ENCODE results near the gene PPP1R9B.

Gene PPP1R9B

DNA sequence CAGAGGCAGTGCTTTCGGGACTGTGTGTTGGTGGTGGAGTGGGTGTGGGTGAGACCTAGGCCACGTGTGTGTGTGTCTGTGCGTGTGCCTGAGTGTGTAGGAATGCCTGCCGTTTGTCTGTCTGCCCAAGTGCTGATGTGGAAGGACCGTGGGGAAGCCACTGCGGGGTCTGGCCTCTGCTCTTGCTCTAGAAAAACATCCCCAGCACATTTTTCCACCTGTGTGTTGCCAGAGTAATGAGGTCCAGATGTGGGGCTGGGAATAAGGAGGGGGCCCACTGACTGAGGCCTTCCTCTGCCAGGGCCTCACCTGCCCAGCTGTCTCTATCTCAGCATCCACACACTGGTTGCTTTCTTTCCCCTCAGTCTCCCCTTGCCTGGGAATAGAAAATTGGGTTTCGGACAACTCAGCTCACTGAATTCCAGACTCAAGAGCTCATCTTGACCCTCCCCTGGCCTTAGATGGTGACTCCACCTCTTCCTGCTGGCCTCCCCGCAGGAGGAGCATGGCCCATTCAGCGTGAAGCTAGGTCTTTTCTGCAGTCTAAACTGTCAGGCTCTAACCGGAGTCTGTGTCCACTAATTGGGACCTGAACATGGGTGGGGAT lies 23.0 kb upstream of the PPP1R9B start:
- DNase-seq (ENCODE audit: low read depth, low spot score) = peak; percentile 86

DNA sequence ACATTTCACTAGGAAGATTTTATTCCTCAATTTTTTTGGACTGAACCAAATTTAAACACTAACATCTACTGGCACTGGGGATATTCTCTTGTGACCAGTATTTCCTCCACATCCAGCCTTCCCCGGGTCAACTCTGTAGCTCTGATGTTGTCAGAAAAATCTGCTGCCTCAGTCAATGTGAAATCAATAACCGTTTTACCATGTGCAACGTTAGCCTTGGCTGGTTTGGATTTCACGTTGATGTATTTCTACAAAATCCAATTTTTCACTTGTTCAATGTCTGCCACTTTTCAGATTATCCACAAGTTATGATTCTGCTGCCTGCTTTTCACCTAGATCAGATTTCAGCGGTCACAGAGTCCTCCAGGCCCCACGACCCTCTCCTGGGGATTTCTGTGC lies 22.5 kb upstream of the PPP1R9B start:
- no peak for DNase-seq (ENCODE audit: low read depth, low spot score)

DNA sequence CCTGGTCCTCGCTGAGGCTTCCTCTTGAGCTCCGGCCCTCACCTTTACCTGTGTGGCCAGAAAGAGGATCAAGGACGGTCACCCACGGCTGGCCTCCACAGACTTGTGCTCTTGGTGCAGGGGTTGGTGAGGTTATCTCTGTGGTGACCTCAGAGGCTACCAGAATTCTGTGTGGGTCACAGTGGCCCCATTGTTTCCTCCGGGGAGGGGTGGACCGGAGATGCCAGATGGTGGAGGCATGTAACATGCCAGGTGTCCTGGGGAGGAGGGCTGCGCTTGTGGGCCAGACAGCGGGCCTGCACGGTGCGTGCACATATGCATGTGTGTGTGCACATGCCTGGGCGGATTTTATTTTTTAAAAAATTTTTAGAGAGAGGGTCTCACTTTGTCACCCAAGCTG lies 21.7 kb upstream of the PPP1R9B start:
- DNase-seq (ENCODE audit: low read depth, low spot score) = no peak

DNA sequence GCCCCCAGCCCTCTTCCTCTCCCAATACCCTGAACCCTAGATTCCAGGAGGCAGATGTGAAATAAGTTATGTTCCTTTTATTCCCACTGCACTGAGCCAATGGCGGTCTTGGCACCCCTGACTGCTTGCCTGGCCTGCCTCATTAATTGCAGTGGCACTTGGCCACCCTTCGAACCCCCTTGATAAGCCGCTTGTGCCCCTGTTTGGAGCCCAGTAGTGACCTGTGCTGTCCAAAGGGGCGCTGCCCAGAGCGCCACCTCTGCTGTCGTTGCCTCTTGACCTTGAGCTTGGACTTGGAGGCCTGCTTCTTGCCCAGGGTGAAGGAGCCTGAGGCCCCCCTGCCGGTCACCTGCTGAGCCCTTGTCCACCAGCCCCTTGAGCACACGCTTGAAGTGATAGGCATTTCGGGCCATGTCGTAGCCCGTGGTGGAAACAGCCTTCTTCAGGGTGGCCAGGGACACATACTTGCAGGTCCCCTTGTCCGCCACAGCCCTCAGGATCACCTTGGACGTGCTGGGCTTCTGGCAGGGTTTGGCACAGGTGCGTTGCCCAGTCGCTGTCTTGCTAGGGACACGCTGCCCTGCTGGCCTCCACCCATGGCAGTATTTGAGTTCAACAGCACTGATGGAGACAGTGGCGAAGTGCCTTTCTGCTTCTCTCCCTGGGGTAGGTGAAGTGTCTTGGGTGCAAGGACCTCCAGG lies 21.0 kb upstream of the PPP1R9B start:
- no peak for DNase-seq (ENCODE audit: low read depth, low spot score)

DNA sequence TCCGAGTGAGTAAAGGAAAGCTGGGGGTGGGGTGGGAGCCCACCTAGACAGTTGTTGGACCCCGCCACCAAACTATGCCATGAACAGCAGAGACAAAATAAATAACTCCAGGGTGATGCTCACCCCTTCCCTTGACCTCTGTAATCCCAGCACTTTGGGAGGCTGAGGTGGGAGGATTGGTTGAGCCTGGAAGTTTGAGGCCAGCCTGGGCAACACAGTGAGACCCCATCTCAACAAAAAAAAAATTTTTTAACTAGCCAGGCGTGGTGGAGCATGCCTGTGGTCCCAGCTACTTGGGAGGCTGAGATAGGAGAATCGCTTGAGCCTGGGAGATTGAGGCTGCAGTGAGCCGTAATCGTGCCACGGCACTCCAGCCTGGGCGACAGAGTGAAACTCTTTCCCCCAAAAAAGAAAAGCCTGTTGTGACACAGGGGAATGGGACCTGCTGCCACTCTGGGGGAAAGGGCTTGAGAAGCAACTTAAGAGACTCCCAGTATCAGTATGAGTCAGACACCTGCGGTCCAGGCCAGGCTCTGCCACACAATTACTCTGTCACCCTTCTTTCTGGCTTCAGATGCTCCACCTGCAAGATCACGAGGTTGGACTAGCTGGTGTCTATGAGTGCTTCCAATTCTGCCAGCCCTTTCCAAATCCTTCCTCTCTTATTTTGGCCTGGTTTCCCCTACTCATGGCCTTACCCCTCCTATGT lies 20.3 kb upstream of the PPP1R9B start:
- no peak for DNase-seq (ENCODE audit: low read depth, low spot score)

DNA sequence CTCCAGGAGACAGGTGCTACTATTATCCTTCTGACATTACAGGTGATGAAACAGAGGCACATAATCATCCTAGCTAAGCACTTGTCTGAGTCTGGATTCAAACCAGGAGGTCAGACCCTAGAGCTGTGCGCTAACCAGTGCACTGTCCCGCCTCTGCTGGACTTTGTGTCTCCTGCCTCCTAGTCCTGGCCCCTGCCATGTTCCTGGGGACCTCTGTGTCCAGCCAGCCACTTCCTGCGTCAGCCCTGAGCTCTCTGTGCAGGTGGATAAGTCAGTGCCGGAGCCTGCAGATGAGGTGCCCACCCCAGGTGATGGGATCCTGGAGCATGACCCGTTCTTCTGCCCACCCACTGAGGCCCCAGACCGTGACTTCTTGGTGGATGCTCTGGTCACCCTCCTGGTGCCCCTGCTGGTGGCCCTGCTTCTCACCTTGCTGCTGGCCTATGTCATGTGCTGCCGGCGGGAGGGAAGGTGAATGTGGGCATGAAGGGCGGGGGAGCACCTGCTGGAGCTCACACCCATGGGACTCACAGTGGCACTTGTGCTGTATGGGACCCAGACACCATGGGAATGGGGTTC lies 19.5 kb upstream of the PPP1R9B start:
- DNase-seq (ENCODE audit: low read depth, low spot score) = no peak

DNA sequence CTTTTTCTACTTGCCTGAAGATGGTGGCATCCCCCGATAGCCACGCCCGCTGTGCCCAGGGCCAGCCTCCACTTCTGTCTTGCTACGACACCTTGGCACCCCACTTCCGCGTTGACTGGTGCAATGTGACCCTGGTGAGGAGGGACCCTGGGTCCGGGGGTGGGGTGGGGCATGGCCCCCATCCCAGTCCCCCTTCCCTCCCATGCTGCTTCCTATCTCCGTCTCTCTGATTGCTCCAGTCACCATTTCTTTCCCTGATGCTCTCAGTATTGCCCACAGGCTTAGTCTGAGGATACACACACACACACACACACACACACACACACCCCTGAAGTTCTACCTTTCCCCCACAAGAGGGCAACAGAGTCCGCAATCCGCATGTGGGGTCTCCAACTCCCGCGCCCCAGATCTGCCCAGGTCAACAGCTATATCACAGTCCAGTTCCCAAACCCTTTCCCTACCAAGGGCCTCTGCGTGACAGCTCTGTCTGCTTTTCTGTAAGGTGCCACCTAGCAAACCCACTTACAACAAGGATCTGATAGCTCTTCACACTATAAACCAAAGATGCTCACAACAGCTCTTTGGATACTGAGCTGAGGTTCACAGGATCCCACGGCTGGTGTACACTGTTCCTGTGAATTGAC lies 18.8 kb upstream of the PPP1R9B start:
- peak; percentile 83 for DNase-seq (ENCODE audit: low read depth, low spot score)

DNA sequence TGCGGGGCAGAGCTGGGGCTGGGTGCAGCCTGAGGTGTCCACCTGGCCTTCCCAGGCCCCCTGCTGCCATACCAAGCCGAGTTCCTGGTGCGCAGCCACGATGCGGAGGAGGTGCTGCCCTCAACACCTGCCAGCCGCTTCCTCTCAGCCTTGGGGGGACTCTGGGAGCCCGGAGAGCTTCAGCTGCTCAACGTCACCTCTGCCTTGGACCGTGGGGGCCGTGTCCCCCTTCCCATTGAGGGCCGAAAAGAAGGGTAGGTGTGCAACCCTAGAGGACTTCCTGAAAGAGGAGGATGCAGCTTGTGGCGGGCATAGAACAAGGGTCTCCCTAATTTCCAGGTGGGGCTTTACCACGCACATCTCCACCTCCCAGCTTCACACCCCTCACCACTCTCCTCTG lies 17.8 kb upstream of the PPP1R9B start:
- DNase-seq (ENCODE audit: low read depth, low spot score) = no peak

DNA sequence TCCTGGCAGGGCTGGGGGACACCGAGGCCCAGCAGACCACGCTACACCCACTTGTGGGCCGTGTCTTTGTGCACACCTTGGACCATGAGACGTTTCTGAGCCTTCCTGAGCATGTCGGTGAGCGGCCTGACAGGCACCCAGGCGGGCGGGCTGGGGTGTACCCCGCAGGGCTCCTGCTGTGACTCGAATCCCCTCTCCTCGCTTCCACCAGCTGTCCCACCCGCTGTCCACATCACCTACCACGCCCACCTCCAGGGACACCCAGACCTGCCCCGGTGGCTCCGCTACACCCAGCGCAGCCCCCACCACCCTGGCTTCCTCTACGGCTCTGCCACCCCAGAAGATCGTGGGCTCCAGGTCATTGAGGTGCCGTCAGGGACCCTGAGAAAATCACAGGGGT lies 16.9 kb upstream of the PPP1R9B start:
- DNase-seq (ENCODE audit: low read depth, low spot score) = no peak

DNA sequence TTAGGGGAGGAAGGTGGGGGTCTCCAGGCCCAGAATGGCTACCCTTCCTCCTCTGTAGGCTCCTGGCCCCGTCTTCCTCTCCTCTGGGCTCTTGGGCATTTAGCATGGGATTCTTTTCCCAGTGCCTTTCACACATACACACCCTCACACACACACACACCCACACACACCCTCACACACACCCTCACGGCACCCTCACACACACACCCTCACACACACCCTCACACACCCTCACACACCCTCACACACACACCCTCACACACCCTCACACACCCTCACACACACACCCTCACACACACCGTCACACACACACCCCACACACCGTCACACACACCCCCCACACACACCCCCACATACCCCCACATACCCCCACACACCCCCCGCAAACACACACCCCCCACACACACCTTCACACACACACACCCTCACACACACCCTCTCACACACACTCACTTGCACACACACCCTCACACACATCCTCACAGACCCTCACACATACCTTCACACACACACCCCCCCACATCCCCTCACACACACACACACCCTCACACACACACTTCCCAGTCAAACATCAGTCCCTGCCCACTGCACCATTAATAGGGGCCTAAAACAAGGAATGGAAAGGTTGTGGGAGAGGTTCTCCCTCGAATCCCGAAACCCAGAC lies 16.2 kb upstream of the PPP1R9B start:
- DNase-seq (ENCODE audit: low read depth, low spot score) = no peak

DNA sequence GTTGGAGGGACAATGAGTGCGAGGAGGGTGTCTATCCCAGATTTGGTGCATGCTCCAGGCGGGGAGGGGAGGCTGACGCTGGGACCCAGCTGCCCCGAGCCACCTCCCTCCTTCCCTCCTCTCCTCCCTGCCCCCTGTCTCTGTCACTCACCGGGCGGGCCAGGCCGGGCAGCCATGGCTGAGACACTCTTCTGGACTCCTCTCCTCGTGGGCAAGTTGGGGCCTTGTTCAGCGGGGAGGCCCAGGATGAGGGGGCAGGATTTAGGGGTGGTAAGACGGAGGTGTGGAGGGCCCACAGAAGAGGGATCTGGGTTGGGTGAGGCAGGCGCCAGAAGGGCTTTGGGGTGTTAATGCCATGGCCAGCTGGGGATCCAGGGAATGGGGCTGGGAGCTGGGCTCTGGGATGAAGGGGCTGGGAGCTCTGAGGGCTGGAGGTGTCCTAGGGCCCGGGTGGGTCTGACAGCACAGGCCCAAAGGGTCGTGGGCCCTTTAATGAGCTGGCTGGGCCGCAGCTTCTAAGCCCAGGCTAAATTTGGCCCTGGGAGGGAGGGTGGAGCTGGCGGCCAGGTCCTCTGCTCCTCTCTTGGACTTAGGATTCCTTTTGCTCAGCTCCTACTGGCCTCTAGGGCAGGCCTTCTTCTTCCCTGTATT lies 15.5 kb upstream of the PPP1R9B start, which contains the start of gene SGCA:
Gene SGCA, plus strand, starts transcription at position 139 of the 651 bp plus-strand sequence. Its CDS starts 36 bp downstream, at position 175.
- no peak for DNase-seq (ENCODE audit: low read depth, low spot score)

DNA sequence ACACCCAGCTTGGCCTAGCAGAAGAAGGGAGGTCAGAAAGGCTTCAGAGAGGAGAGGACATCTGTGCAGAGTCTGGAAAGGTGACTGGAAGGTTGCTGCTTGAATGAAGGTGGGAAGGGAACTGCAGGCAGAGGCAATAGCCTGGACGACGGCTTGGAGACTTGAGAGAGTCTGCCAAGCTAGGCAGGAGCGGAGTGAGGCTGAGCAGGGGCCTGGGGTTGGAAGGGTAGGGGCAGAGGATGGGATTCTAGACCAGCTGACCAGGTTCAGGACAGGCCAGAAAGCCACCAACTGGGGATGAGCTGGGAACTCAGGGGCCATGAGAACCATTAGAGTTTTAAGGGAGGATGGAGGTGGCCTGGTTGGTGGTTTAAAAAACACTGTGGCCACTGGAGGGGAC lies 15.0 kb upstream of the PPP1R9B start:
- no peak for DNase-seq (ENCODE audit: low read depth, low spot score)

DNA sequence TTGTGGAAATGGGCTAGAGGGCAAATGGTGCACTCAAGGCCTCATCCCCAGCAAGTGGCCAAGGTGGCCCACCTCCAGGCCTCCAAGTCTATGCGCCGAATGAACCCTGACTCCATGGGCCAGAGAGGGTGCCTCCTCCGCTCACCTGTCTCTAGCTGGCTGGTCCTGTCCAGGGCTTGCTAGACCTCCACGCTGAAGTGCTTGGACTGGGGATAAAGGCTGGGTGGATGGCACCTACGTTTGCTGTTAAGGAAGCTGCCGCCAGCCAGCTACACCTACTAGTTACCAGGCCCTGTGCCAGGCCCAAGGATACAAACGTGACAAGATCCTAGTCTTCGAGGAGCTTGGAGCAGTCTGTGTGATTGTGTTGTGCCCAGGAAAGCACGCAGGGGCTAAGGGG lies 14.6 kb upstream of the PPP1R9B start:
- no peak for DNase-seq (ENCODE audit: low read depth, low spot score)

DNA sequence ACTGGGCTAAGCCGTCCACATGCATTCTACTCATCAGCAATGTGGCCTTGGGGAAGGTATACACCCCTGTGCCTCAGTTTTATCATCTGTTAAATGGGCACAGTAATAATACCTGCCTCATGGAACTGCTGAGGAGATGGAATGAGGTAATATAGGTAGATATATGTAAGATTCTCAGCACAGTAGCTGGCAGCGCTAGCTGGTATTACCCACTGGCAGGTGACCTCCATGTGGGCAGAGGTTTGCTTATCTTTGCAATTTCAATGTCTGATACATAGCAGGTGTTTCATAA lies 14.2 kb upstream of the PPP1R9B start:
- DNase-seq (ENCODE audit: low read depth, low spot score) = no peak

DNA sequence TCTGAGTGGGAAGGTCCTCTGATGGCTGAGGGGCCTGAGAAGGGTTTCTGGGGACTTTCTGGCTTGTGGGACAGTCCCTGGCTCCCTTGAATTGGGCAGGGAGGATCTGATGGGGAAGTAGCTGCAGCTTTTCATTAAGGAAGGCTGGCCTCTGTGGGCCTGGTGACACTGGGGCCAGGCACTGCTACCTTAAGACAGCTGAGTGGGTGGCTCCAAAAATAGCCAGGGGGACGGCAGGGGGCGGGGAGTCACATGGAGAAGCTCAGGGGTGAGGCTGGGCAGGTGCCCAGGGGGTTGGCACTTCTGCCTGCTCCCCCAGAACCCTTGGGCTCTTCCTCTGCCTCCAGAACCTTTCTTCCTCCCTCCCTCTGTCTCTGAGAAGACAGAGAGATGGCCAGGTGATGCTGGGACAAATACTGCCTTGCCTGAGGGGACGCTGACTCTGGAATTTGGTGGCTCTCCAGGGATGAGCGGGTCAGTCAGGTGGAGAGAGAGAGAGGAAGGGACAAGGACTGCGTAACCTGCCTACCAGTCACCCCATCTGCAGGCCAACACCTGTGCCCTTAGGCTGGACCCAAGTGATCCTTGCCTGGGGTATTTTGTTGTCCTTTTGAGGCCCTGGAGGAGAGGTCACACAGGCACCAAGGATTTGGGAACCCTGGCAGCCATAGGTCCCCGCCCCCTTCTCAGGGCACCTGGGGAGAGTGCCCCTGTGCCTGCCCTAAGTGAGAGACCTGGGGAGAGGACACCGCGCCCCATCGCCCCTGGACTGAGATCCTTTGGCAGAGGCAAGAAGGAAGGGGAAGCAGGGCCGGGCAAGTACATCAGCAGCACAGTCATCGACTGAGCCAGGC lies 13.6 kb upstream of the PPP1R9B start:
- DNase-seq (ENCODE audit: low read depth, low spot score) = no peak

DNA sequence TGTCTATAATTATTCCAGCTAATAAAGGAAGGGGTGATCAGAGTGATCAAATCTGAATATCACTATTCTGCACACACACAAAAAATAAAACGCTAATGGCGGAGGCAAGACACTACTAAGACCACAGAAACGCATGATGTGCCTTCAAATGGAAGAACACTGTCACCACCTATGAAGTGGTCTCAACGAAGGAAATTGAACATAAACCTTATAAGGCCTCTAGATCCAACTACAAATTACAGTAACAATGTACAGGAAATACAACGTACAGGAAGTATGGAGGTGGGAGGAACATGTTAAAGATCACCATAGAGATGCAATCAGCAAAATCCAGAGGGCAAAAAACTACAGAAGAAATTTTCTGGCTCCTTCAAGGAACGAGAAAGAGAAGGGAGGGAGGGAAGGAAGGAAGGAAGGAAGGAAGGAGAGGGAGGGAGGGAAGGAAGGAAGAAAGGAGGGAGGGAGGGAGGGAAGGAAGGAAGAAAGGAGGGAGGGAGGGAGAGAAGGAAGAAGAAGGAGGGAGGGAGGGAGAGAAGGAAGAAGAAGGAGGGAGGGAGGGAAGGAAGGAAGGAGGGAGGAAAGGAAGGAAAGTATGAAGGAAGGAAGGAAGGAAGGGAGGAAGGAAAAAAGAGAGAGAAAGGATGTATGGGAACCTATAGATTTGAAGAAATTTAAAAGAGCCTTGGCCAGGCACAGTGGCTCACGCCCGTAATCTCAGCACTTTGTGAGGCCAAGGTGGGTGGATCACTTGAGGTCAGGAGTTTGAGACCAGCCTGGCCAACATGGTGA lies 12.2 kb upstream of the PPP1R9B start:
- no peak for DNase-seq (ENCODE audit: low read depth, low spot score)

DNA sequence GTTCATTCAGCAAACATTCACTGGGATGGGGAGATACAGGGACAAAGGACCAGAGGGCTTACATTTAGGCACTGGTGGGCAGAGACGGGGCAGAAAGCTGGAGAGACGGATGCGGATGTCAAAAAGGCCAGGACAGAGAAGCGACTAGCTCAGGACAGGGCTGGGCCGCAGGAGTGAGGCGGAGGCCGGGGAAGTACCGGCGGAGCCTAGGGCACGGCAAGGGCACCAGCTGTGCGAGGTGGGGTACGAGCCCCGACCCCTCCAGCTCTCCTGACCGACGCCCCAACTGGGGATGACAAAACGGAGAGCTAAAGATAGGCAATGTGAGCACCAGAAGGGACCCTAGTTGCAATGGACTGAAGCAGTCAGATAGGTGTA lies 11.4 kb upstream of the PPP1R9B start:
- DNase-seq (ENCODE audit: low read depth, low spot score) = no peak

DNA sequence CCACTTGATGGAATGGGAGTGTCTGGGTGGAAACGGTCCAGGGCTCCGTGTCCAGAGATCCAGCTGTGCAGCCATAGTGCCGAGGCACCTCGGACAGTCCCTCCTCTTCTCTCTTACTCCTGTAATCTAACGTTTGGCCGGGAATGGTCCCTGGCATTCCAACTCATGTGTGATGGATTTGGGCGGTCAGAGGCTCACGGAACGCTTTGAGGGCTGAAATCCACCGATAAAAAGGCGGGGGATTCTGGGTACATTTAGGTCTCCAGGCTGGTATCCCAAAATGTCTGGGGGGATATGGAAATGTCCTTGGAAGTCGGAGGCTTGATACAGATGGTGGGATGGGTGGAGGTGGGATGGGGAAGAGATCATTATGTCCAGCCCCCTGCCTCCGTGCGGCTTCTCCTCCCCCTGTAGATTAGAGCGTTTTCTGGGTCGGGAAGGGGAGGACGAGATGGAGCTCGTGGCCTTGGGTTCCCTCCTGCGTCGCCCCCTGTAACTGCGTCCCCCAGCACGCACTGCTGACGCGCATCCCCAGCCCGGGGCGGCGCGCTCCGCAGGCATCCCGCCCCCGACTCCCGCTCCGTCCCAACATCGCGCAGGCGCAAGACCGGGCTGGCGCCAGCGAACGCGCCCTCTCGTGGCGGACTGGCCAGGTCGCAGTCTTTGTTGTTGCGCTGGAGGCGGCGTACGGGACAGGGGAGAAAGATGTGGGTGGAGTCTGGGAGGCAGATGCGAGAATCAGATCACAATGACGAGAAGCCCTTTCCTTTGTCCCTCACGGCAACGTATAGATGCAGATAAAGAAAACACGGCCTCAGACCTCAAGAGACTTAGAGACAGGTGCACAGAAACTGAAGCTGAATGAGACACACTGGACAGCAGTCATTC lies 10.8 kb upstream of the PPP1R9B start:
- DNase-seq (ENCODE audit: low read depth, low spot score) = peak; percentile 97

DNA sequence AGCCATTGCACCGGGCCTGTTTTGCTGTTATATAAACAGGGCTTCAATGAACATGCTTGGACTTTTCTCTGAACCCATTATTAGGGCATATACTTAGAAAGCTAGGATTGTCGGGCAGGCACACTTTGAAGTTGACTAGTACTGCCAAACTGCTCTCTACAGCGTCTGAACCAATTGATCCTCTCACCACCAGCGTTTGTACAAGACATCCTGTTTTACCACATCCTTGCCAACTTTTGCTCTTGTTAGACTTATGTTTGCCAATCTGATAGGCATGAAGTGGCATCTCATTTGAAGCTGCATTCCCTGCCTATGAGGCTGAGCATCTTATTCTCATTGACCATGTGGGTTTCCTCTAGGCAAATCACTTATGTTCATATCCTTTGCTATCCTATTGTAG lies 7.4 kb upstream of the PPP1R9B start:
- no peak for DNase-seq (ENCODE audit: low read depth, low spot score)
